Measurements from ENCODE around the gene MATN1. TPM values are rescaled to one million over a fixed set of nuclear protein-coding genes. Genes with fewer than 3 reads are reported as not detected.
A peak's percentile ranks its signal among the peaks of the same experiment; 100 is the strongest.

MATN1 gene
- total RNA-seq, 1 donor from 2014 or later, result 0.54 TPM

GRCh38 chr1:30662291-30662840, 61.0 kb downstream of the MATN1 start:
- peak overlapping the region; percentile 50 for H3K27ac Mint-ChIP-seq (ENCODE audit: unreplicated experiment)
- H3K4me1 Mint-ChIP-seq, result peaks cover 28% of the 10 kb centered on the region
- H3K27me3 Mint-ChIP-seq (ENCODE audit: low read depth), result peaks cover 9% of the 10 kb centered on the region
- H3K9me3 Mint-ChIP-seq, result no peaks in the 10 kb centered on the region
- no peak for TF ChIP-seq CTCF (conservative IDR thresholded peaks at IDR 0.05)
- no peak overlapping the region for H3K4me3 Mint-ChIP-seq
- no peak for DNase-seq (ENCODE audit: low read depth, low spot score)
- no peaks in the 10 kb centered on the region for H3K36me3 Mint-ChIP-seq (ENCODE audit: low read depth)

- no peak for TF ChIP-seq CTCF (conservative IDR thresholded peaks at IDR 0.05)
- H3K27ac Mint-ChIP-seq (ENCODE audit: unreplicated experiment), result no peak overlapping the region
- DNase-seq (ENCODE audit: low read depth, low spot score), result no peak
- H3K36me3 Mint-ChIP-seq (ENCODE audit: low read depth), result no peaks in the 10 kb centered on the region
- H3K4me3 Mint-ChIP-seq, result no peak overlapping the region
- peaks cover 22% of the 10 kb centered on the region for H3K4me1 Mint-ChIP-seq
- H3K27me3 Mint-ChIP-seq (ENCODE audit: low read depth), result peaks cover 9% of the 10 kb centered on the region
- no peaks in the 10 kb centered on the region for H3K9me3 Mint-ChIP-seq
Observed at GRCh38 chr1:30661311-30661710, 62.1 kb downstream of the MATN1 start.

Small RNA genes within 50 kb of the gene (microRNA-seq; reads per million reads assigned to microRNA genes)
- gene MIR4420, result not detected

Other genes starting within 250 kb of the MATN1 start
- 1.0 and 1.5 TPM in 2 replicates for gene LAPTM5, start 34.2 kb upstream of the MATN1 start, total RNA-seq
- 116 and 129 TPM in 2 replicates for gene SDC3, start 185.2 kb upstream of the MATN1 start, total RNA-seq

Measured in neural crest cell (in vitro differentiated cells).